Fibroblast of pulmonary artery (primary cell): ENCODE measurements around the gene CERS5.

Source experiments
- DNase-seq: peaks from one replicate; pipeline ENCODE4 v3.0.0-alpha.2; 2010; ENCODE audit warnings: low read depth
- H3K4me3 ChIP-seq: replicated peaks from 2 replicates; pipeline ENCODE4 v1.5.1; 2011; ENCODE audit warnings: low read depth, mild to moderate bottlenecking, control low read depth, low read length, moderate library complexity
- CTCF ChIP-seq: IDR thresholded peaks from 2 replicates; pipeline ENCODE4 v1.5.1; 2011; ENCODE audit warnings: mild to moderate bottlenecking, control low read depth, low read length, inconsistent platforms; ENCODE audit errors: missing control alignments

Gene CERS5

GRCh38 chr12:50104417-50105366 is 62.5 kb downstream of the CERS5 start:
- no peak overlapping the region for H3K4me3 ChIP-seq
- DNase-seq = no peak
- no peak for TF ChIP-seq CTCF

GRCh38 chr12:50103767-50104321 is 63.3 kb downstream of the CERS5 start, which contains the start of gene GPD1:
Gene GPD1, plus strand, starts transcription at chr12:50104008. Its CDS starts 43 bp downstream, at chr12:50104051.
- no peak for TF ChIP-seq CTCF
- DNase-seq = peak; percentile 38
- H3K4me3 ChIP-seq = no peak within 1 kb of the TSS

- no peak for TF ChIP-seq CTCF
- DNase-seq = no peak
- no peak overlapping the region for H3K4me3 ChIP-seq
Measured at GRCh38 chr12:50103351-50103750, 63.8 kb downstream of the CERS5 start.

GRCh38 chr12:50102646-50103309 is 64.4 kb downstream of the CERS5 start:
- no peak for TF ChIP-seq CTCF
- DNase-seq = no peak
- H3K4me3 ChIP-seq = no peak overlapping the region

- no peak overlapping the region for H3K4me3 ChIP-seq
- no peak for TF ChIP-seq CTCF
- DNase-seq = no peak
Measured at GRCh38 chr12:50102131-50102531, 65.0 kb downstream of the CERS5 start.

- DNase-seq = peak; percentile 64
- H3K4me3 ChIP-seq = no peak overlapping the region
- TF ChIP-seq CTCF = peak; percentile 64
Measured at GRCh38 chr12:50101663-50102062, 65.5 kb downstream of the CERS5 start.
